Thoracic aorta (tissue), 2 donors: ENCODE measurements around the gene RNF223. TPM values are rescaled to one million over a fixed set of nuclear protein-coding genes. Genes with fewer than 3 reads are reported as not detected.

Experiments
- ATAC-seq: fragments of 150-250 bp; one replicate; pipeline ENCODE4 v1.8.0; 2017; ENCODE audit warnings: low read depth; ENCODE audit not compliant: insufficient number of reproducible peaks, low FRiP score
- DNase-seq: peaks from one replicate; pipeline ENCODE4 v3.0.0-alpha.2; 2020; ENCODE audit warnings: low spot score
- H3K27ac ChIP-seq, 2 donors: fragments of 200-600 bp; sonication (generic); 1 replicate in 1 of 2; 2 replicates in 1 of 2; pipeline ENCODE4 v1.5.1; 2016; ENCODE audit warnings: mild to moderate bottlenecking in 2 of 2, moderate library complexity in 2 of 2
- H3K27me3 ChIP-seq: fragments of 200-600 bp; sonication (generic); replicated peaks from 2 replicates; pipeline ENCODE4 v1.6.0; 2016; ENCODE audit warnings: mild to moderate bottlenecking; ENCODE audit not compliant: insufficient read depth
- H3K36me3 ChIP-seq: fragments of 200-600 bp; sonication (generic); one replicate; pipeline ENCODE4 v1.5.1; 2016
- H3K4me1 ChIP-seq, 2 donors: fragments of 200-600 bp; sonication (generic); 1 replicate in 1 of 2; 2 replicates in 1 of 2; pipeline versions ENCODE4 v1.5.1 to v1.6.0; 2016; ENCODE audit warnings: low read depth in 2 of 2, mild to moderate bottlenecking in 1 of 2; ENCODE audit not compliant: control insufficient read depth in 1 of 2
- H3K4me3 ChIP-seq: fragments of 200-600 bp; sonication (generic); 2 replicates; pipeline ENCODE4 v1.5.1; 2016; ENCODE audit warnings: mild to moderate bottlenecking
- H3K9me3 ChIP-seq: fragments of 200-600 bp; sonication (generic); 2 replicates; pipeline ENCODE4 v1.5.1; 2016
- CTCF ChIP-seq: fragments of 200-600 bp; sonication (generic); IDR thresholded peaks from one replicate; pipeline ENCODE4 v1.5.1; 2019; ENCODE audit warnings: antibody characterized with exemption
- total RNA-seq, 2 donors: library from RNA; depleted of rRNA; stranded (reverse); fragments of >200 nt; gene quantifications; one replicate each; pipeline versions ENCODE4 v1.1.0 to v1.2.3, GENCODE V29; 2016

RNF223 gene
- total RNA-seq, 2 donors from 2014 or later, result 0.71 TPM; not detected in 1

GRCh38 chr1:1035291-1035943 lies 38.7 kb downstream of the RNF223 start:
- no peaks in the 10 kb centered on the region for H3K9me3 ChIP-seq
- H3K36me3 ChIP-seq, result no peaks in the 10 kb centered on the region
- no peak for TF ChIP-seq CTCF
- H3K27me3 ChIP-seq, result peaks cover 6% of the 10 kb centered on the region
- no peak overlapping the region for H3K4me3 ChIP-seq
- peaks cover 21 to 30% of the 10 kb centered on the region in 2 donors for H3K4me1 ChIP-seq
- no peak overlapping the region for H3K27ac ChIP-seq
- no peak for DNase-seq
- no peak for ATAC-seq

GRCh38 chr1:1034439-1034781 lies 39.7 kb downstream of the RNF223 start:
- H3K27me3 ChIP-seq, result peaks cover 6% of the 10 kb centered on the region
- H3K9me3 ChIP-seq, result no peaks in the 10 kb centered on the region
- no peak overlapping the region for H3K27ac ChIP-seq
- ATAC-seq (no peak), DNase-seq (no peak)
- no peak for TF ChIP-seq CTCF
- H3K4me1 ChIP-seq, result peaks cover 12 to 20% of the 10 kb centered on the region in 2 donors
- H3K4me3 ChIP-seq, result no peak overlapping the region
- H3K36me3 ChIP-seq, result no peaks in the 10 kb centered on the region

GRCh38 chr1:1033731-1034438 lies 40.2 kb downstream of the RNF223 start:
- no peak for ATAC-seq
- H3K36me3 ChIP-seq, result no peaks in the 10 kb centered on the region
- TF ChIP-seq CTCF, result no peak
- peaks cover 12 to 18% of the 10 kb centered on the region in 2 donors for H3K4me1 ChIP-seq
- no peak for DNase-seq
- H3K4me3 ChIP-seq, result peak overlapping the region; percentile 73
- no peak overlapping the region for H3K27ac ChIP-seq
- peaks cover 6% of the 10 kb centered on the region for H3K27me3 ChIP-seq
- no peaks in the 10 kb centered on the region for H3K9me3 ChIP-seq

GRCh38 chr1:1033009-1033587 lies 41.0 kb downstream of the RNF223 start:
- Histone ChIP-seq H3K27ac (no peak overlapping the region), H3K36me3 (no peaks in the 10 kb centered on the region), H3K4me3 (peak overlapping the region; percentile 73), H3K27me3 (peaks cover 6% of the 10 kb centered on the region), H3K9me3 (no peaks in the 10 kb centered on the region), H3K4me1 (peaks cover 12 to 18% of the 10 kb centered on the region in 2 donors)
- no peak for DNase-seq
- ATAC-seq, result no peak
- peak; percentile 54 for TF ChIP-seq CTCF

GRCh38 chr1:1032424-1032823 lies 41.7 kb downstream of the RNF223 start:
- Histone ChIP-seq H3K4me3 (peak overlapping the region; percentile 73), H3K4me1 (peaks cover 12 to 18% of the 10 kb centered on the region in 2 donors), H3K36me3 (no peaks in the 10 kb centered on the region), H3K9me3 (no peaks in the 10 kb centered on the region), H3K27ac (no peak overlapping the region), H3K27me3 (peaks cover 6% of the 10 kb centered on the region)
- DNase-seq (no peak), ATAC-seq (no peak)
- TF ChIP-seq CTCF, result no peak
